VCaP (cell line): ENCODE data around the gene AVP.

Source experiments
- H3K27ac ChIP-seq: fragments of 450-650 bp; 2 replicates; pipeline ENCODE4 v1.5.1; 2017
- TF ChIP-seq, protein P1 (sequence below): fragments of 450-650 bp; conservative IDR thresholded peaks from 2 replicates; pipeline ENCODE4 v1.5.1; 2017; ENCODE audit warnings: mild to moderate bottlenecking, moderate library complexity

The AVP gene

DNA sequence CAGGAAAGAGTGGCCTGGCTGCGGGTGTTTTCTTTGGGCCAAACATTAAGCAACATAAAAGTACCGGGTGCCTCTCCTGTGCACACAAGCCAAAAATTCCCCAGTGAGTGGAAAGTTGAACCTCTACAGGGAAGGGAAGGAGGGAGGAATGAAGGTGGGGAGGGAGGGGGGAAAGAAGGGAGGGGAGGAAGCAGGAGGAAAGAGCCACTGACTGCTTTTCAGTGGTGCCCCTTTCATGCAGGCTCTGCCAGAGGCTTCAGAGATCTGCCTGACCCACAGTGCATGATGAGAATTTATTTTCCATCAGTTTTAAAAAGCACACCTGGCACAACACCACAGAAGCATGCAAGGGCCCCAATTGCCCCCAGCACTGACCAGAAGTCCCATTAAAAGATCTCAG is 27.5 kb upstream of the AVP start:
- no peak overlapping the region for H3K27ac ChIP-seq
- TF ChIP-seq, protein P1, sequence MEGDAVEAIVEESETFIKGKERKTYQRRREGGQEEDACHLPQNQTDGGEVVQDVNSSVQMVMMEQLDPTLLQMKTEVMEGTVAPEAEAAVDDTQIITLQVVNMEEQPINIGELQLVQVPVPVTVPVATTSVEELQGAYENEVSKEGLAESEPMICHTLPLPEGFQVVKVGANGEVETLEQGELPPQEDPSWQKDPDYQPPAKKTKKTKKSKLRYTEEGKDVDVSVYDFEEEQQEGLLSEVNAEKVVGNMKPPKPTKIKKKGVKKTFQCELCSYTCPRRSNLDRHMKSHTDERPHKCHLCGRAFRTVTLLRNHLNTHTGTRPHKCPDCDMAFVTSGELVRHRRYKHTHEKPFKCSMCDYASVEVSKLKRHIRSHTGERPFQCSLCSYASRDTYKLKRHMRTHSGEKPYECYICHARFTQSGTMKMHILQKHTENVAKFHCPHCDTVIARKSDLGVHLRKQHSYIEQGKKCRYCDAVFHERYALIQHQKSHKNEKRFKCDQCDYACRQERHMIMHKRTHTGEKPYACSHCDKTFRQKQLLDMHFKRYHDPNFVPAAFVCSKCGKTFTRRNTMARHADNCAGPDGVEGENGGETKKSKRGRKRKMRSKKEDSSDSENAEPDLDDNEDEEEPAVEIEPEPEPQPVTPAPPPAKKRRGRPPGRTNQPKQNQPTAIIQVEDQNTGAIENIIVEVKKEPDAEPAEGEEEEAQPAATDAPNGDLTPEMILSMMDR = no peak

DNA sequence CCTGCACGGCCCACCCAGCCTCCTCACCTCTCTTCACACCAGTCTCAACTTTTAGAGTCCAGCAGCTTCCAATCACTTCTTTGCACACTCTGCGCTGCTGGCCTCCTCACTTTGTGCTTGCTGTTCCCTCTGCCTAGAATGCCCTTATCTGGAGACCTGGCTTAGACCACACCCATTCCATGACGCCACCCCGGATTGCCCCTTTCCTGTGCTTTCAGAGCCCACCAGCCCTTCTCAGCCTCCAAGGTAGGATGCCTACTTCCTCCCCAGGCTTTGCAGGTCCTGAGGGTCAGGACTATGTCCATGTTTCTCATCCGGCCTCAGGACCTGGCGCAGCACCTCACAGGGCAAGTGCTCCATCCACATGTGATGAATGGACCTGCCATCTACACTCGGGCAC is 27.0 kb upstream of the AVP start:
- H3K27ac ChIP-seq = no peak overlapping the region
- TF ChIP-seq, protein P1 = no peak

DNA sequence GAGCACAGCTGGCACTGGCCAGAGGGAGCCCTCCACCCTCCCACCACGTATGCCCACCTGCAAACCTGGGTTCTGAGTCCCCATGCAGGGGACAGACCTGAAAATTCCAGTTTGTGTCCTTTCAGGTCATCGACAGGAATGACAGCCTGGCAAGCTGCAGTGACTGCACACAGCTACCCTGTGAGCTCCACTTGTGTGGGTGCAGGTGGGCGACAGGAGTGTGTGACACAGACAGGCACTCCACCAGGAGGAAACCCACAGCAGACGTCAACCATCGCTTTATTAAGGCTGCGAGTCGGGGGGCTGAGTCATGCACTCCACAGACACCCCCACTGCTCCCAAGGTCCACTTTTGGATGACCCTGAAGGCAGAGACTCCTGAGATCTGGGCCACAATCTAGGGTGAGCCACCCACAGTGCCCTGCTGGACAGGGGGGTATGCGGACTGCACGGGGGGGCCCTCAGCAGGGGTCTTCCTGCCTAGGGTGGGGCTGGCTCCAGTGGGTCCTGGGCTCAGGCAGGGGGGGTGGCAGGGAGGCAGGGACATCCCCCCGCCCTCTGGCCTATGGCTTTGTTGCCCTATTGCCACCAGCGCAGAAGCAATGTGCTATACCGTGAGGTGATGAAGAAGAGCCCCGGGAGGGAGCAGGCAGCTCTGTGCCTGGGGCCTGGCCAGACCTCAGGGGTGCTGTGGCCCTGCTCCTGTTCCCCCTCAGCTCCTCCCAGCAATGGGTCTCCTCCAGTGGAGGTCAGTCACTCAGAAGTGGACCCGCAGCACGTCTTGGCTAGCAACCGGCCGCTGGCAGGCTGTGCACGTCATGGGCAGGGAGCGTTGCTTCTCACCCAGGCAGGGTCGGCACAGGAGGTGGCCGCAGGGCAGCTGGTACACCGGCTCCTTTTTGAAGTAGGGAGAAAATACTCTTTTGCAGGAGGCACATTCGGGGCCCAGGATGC is 25.1 kb upstream of the AVP start:
- H3K27ac ChIP-seq = no peak overlapping the region
- TF ChIP-seq, protein P1 = no peak

DNA sequence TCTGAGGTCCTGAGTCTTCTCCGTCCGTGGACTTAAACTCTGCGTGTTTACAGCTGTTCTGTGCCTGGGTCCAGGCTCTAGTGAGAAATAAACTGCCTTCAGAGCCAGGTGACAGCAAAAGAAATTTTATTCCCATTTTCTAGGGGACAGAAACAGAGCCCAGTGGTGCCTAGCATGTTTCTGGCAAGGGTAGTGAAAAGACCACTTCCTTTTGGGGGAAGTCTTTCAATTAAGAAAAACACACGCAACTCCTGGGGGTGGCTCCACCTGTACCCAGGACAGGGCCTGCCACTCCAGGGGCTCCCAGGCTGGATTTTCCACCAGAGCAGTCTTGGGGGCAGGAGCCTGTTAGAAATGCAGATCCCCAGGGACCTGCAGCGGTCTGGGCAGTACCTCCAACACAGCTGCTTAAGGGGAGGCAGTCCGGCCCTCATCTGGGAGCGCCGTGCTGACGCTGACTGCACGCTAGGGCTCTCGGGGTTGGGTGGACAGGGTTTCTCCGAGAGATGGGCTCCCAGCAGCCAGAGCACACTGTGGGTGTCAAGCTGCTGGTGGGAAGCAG is 23.0 kb upstream of the AVP start:
- TF ChIP-seq, protein P1 = no peak
- H3K27ac ChIP-seq = no peak overlapping the region

DNA sequence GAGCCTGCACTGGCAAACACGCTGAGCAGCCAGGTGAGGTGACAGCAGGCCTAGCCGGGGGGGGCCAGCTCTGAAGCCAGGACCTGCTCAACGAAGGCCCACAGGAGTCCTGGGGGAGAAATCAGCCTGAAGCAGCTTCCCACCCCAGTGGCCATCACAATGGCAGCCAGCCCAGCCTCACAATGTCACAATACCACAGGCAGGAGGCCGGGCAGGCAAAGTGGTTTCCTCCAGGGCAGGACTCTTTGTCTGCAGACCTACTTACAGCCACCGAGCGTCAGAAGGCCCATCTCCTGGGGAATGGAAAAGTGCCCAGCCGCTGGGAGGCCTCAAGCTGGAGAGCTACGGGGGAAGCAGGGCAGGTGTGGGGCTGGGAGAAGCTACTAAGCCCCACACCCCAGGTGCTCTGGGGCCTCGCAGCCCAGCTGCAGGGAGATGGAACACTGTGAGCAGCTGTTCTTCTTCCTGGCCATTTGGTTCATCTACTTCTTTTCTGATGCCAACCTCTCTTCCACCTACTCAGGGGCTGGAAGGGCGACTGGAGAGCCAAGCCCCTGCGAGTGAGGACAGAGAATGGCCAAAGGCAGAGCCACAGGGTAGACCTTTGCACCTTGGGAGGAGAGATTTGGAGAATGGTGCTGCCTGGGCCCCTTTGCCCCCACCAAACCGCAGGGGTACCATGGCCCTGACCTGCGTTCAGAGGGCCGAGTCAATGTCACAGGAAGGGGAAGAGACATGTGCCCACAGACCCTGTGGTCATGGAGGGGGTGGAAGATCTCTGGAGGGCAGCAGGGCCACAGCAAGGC is 22.3 kb upstream of the AVP start:
- TF ChIP-seq, protein P1 = no peak
- no peak overlapping the region for H3K27ac ChIP-seq

DNA sequence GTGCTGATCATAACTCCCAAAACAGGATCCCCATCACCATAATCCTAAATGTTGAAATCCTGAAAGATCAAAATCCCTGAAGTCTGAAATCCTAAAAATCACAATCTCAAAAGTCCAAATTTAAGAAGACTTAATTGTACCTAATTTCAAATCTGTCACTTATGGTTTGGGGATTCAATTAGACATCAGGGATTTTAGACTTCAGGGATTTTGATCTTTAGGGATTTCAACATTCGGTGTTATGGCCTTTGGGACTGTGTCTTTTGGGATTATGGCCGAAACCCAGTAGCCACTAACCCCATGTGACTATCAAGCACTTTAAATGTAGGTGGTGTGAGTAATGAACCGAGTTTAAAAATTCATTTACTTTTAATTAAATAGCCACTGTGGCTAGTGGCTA is 21.7 kb upstream of the AVP start:
- TF ChIP-seq, protein P1 = no peak
- no peak overlapping the region for H3K27ac ChIP-seq
